Esophagus squamous epithelium (tissue), 4 donors: ENCODE data around the gene TMEM59L.

Source experiments
- POLR2A ChIP-seq, 4 donors: fragments of 450-650 bp; IDR thresholded peaks; one replicate each; pipeline ENCODE4 v1.6.1; 2017; ENCODE audit warnings: antibody characterized with exemption in 4 of 4, mild to moderate bottlenecking in 4 of 4, moderate library complexity in 3 of 4
- TF ChIP-seq, protein P1 (sequence below), 6 experiments: fragments of 450-650 bp in 4 of 6; fragments of 200-600 bp in 2 of 6; sonication (generic) in 2 of 6; IDR thresholded peaks; one replicate each; pipeline ENCODE4 v1.5.1; 2016 to 2019; ENCODE audit warnings: antibody characterized with exemption in 6 of 6, mild to moderate bottlenecking in 4 of 6, moderate library complexity in 4 of 6

DNA sequence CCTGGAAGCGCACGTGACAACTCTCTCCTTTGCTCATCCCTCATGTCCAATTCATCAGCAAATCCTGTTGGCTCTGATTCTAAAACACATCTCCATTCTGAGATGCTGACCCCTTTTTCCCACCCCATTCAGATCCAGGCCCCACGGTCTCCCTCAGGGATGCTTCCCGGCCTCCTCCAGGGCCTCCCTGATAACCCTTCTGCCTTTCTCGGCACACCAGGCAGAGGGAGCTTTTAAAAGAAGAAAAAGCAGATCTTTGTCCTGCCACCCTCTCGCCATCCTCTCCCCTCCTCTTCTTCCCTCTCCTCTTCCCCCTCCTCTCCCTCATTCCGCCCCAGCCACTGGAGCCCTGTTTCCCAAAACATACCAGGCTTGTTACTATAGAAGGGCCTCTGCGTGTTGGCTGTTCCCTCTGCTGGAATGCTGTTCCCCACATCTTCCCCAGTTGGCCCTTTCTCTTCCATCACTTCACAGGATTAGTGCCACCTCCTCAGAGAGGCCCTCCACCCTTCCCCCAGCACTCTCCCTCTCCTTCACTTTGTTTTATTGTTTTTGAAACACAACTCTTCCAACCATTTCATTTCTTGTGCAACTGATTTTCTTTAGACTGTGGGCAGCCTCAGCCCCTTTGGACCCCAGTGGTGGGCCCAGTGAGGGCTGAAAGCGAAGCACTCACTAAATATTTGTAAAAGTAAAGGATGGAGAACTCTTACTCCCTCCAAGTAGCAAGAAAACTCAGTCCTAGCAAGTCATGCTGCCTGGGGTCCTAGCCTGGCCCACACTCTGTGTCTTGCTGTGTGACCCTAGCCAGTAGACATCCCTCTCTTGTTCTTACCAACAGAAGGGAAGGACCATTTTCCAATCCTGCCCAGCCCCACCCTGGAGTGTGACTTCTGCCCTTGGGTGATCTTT lies 3.6 kb upstream of the TMEM59L start:
- TF ChIP-seq, protein P1, sequence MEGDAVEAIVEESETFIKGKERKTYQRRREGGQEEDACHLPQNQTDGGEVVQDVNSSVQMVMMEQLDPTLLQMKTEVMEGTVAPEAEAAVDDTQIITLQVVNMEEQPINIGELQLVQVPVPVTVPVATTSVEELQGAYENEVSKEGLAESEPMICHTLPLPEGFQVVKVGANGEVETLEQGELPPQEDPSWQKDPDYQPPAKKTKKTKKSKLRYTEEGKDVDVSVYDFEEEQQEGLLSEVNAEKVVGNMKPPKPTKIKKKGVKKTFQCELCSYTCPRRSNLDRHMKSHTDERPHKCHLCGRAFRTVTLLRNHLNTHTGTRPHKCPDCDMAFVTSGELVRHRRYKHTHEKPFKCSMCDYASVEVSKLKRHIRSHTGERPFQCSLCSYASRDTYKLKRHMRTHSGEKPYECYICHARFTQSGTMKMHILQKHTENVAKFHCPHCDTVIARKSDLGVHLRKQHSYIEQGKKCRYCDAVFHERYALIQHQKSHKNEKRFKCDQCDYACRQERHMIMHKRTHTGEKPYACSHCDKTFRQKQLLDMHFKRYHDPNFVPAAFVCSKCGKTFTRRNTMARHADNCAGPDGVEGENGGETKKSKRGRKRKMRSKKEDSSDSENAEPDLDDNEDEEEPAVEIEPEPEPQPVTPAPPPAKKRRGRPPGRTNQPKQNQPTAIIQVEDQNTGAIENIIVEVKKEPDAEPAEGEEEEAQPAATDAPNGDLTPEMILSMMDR (IDR thresholded peaks at IDR 0.05), result no peak
- no peak for TF ChIP-seq POLR2A (IDR thresholded peaks at IDR 0.05)
